ENCODE data around the gene ARMCX5.

Gene ARMCX5

DNA sequence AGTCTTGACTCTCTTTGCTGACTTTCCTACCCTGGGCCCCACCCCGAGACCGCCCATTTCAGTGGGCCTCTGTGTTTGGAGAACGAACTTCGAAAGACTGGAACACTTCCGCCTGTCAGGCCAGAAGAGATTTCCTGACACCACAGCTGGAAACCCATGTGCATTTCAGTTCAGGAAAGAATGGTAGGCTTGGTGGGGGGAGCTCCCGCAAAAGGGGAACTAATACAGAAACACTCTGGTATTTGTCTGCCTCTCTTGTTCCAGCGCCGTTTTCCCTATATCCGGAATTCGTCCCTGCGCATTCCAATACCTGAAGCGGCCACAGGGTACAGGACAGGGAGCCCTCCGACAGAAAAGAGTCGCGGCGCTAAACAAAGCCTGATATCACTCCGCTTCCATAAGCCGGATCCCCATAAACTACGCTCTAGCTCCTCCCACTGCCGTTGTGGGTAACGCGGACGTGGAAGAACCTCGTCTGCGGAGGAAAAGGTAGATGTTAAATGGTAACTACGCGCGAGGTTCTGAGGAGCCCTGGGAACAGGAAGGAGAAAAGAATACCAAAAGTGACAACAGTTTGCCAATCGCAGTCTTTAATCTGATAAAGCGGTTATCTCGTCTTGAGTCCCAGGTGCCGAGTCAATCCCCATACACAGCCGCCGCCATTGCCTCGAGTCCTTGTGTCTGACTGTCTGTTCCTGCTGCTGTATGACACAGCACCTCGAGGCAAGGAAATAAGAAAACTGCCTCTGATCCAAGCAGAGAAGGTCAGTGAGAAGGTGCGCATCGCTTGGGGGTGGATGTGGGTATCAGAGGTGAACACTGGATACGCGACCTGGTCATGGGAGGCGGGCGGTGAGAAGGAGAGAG is at the start of gene ARMCX5:
ARMCX5 (plus strand) TSS at position 432 of the 867 bp plus-strand sequence. CDS start 2,627 bp downstream, outside the sequence.
- DNase-seq (ENCODE audit: low spot score), result peak; percentile 3

DNA sequence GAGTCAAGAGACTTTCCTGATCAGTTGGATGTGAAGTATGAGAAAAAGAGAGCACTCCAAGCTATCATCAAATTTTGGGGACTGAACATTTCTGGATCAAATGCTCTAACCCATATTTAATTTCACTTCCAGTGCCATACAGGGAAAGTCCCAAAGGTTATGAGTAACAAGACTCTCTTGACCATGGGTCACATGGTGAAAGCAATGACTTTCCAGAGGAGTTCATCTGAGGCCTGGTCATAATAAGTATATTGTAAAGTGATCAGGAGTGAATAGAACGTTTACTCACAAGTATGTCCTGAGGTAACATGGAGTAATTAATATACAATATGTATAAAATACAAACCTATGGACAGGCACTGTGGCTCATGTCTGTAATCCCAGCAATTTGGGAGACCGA is 40.7 kb upstream of the ARMCX5 start:
- DNase-seq (ENCODE audit: low spot score), result no peak

DNA sequence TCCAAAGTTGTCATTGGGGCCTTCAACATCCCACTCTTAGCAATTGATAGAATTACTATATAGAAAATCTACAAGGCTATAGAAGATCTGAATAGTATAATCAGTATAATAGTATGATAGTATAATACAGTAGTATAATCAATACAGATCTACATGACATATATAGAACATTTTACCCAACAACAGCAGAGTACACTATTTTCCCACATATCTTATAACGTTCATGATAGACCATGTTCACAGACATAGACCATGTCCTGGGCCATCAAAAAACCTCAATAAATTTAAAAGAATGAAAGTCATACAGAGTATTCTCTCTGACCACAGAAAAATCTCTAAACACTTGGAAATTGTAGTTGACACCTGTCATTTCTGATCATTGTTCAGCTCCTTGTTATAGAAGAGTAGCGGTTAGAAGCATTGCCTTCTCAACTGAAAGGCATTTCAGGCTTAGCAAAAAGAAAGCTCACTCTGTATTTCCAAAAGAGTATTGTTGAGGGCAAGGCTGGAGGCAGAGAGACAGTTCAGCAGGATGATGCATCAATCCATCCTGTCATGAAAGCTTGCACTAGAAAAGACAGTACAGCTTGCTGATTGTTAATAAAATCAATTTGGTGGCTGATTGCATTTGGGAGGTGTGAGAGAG is 38.8 kb upstream of the ARMCX5 start:
- DNase-seq (ENCODE audit: low spot score), result no peak

DNA sequence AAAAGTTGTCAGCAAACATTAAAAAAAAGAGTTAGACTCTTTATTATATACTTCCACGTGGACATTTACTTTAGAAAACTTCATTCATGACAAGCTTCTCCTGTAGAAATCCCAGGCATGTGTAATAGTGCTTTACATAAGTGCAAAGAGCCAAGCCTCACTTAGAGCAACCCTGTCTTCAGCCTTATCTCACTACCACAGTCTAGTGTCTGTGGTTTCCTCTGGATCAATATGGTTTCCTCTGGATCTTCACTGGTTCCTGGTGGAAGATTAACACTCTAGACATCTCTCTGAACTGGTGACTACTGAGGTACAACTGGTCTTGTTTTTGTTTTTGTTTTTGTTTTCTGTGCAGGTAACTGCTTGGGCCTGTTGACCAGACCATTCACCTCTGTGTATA is 18.4 kb upstream of the ARMCX5 start:
- no peak for DNase-seq (ENCODE audit: low spot score)

DNA sequence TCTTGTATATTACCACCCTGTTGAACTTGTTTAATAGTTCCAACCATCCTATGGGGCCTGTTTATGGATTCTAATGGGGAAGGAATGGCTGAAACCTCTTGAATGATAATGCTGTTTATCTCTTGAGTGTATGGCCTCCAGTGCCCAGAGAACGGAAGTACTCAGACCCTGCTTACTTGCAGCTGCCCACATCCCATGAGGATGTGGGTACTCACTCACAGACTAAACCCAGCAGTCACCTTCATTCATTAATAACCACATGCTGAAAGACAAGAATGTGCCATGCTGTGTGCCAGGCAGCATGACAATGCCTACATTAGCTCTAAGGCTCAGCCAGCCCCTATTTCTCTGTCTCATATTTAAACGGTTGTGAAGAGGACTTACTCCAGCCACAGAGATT is 5.9 kb upstream of the ARMCX5 start:
- no peak for DNase-seq (ENCODE audit: low spot score)

DNA sequence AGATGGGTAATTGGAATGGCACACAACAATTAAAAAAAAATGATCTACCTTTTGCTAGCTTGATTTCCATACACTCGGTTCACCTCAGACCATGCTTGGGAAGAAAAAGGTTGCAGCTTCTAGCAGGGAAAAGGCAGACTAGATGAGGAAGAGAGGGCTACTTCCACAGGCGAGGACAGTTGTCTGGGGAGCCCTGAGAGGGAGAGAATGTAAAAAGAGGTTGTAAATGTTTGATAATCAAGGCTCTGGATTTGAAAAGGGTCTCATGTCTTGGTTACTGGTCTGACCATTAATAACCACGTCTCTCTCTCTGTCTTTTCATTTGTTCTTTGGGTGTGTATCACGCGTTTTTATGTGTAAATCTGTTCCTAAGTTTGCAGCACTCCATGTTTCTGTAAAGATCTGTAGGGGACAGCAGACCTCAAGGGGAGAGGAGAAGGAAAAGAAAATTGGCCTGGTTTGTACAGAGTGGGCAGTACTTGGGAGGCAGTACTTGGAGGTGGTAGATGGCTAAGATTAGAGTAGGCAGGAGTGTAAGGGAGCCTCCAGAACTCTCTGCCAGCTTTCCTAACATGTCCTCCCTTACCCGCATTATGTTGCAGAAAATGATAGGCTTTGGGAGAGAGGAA is 750 bp downstream of the ARMCX5 start:
- DNase-seq (ENCODE audit: low spot score), result no peak

DNA sequence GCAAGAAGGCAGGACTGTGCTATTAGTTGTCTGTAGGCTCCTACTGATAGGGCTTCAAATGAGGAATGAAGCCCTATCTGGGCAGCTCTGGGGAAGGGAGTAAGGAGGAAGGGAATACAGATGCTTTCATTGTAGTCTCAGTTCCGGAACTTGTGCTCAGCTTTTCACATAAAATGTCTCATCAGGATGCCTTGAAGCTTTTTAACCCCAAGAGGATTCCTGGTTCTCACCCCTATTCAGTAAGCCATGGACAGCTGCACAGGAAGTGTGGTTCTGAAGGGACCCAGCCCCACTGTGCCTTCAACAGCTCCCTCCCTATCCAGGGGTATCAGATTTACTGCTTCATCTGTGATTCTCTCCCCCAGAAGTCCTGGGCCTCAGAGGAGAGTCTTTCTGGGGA is 5.0 kb downstream of the ARMCX5 start:
- no peak for DNase-seq (ENCODE audit: low spot score)

DNA sequence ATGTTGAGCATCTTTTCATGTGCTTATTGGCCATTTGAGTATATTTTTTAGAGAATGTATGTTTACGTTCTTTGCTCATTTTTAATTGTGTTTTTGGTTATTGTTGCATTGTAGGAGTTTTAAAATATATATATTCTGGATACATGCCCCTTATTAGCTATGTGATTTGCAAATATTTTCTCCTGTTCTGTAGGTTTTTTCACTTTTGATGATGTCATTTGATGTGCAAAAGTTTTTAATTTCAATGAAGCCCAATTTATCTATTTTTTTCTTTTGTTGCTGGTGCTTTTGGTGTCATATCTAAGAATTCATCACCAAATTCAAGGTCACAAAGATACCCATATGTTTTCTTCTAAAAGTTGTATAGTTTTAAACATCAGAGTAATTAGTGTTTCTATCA is 6.8 kb downstream of the ARMCX5 start:
- DNase-seq (ENCODE audit: low spot score), result no peak

DNA sequence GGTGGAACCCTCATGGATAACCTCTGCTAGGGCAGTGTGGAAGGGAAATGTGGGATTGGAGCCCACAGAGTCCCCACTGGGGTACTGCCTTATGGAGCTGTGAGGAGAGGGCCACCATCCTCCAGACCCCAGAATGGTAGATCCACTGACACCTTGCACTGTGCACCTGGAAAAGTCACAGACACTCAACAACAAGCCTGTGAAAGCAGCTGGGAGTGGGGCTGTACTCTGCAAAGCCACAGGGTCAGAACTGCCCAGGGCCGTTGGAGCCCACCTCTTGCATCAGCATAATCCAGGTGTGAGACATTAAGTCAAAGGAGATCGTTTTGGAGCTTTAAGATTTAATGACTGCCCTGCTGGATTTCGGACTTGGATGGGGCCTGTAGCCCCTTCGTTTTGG is 11.6 kb downstream of the ARMCX5 start:
- DNase-seq (ENCODE audit: low spot score), result no peak

DNA sequence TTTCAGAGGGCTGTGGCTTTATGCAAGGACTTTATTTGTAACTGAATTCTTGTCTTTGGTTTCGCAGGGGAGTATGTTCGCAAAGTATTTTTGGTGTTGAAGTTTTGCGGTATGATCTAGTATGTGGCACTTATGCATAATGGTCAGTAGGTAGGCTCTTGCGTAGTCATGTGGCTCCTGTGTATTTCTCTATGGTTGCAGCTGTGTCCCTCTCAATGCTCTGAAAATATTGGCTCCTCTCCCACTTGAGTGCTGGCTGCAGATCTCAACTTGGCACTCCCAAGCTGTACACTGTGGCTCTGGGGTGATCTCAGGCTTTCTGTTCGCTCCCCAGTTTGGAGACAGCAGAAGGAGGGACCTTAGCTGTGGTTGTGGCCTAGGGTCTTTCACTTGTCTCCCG is 24.8 kb downstream of the ARMCX5 start:
- no peak for DNase-seq (ENCODE audit: low spot score)

DNA sequence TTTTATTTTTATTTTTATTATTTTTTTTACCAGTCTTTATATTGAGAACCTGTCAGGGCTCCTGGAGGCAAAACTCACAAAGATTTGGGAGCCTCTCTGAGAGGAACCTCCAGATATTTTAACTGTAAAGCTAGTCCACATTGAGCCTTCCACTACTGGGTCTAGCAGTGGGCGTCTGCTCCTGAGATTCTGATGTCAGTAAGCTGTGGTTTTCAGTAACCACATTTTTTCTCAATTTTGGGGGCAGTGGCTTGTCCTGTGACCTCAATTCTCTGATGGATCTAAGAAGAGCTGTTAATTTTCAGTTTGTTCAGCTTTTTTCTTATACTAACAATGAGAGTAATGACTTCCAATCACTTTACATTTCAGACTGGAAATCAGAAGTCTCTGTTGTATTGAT is 28.3 kb downstream of the ARMCX5 start:
- DNase-seq (ENCODE audit: low spot score), result no peak

DNA sequence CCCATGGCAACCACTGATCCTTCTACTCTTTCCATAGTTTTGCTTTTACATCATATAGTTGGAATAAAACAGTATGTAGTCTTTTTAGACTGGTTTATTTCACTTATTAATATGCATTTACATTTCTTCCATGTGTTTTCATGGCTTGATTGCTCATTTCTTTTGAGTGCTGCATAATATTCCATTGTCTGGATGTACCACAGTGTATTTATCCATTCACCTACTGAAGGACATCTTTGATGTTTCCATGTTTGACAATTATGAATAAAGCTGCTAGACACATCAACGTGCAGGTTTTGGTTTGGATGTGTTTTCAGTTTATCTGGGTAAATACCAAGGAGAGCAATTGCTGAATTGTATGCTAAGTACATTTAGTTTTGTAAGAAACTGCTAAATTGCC is 38.2 kb downstream of the ARMCX5 start:
- DNase-seq (ENCODE audit: low spot score), result no peak

DNA sequence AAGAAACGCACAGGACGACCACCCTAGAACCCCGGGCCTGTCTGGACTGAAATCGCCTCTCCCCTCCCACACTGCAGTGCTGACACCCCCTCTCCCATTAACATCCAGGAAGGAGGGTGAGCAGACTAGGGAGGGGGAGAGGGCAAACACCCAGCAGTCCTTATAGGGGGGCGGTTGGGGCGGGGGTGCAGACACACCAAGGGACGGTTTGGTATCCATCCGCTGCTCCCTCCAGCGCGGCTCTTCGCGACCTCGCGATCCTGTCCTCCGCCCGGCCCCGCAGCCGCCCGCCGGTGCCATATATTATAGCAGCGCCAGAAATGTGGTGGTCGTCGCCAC is 51.6 kb downstream of the ARMCX5 start:
- DNase-seq (ENCODE audit: low spot score), result no peak

DNA sequence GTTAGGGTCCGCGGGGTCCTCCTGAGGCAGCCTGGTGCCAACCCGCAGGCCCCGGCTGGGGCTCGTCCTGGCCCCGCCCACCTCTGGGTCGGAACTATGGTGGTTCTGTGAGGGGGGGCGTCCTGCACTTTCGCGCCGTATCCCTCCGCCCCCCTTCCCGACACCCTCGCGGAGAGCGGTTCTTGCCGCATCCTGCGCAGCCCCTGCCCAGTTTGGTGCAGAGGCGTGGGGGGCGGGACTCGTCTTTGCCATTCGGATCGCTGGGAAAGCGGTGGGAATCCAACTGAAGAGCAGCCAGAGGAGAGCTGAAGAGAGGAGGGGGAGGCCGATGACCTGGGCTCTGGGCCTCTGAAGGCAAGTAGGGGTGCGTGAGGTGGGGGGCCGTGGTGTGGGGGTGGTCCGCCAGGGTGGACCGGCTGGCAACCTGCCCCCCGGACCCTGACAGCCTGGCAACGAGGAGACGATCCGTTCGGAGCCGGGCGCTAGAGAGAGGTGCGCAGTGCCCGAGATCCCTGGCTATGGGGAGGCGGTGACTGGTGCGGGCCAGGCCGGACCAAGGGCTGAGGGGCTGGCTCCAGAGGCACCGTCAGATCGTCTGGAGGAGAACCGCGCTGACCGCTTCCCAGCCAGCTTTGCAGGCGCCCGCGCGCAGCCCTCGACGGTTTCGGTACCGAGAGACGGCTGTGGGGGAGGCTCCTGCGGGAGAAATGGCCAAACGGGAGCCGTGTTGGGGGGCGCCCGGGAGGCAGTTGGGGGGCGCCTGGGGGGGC is 52.1 kb downstream of the ARMCX5 start, which contains the start of gene GPRASP1:
GPRASP1 (plus strand) TSS at position 242 of the 770 bp plus-strand sequence. CDS start 2,431 bp downstream, outside the sequence.
- no peak for DNase-seq (ENCODE audit: low spot score)

DNA sequence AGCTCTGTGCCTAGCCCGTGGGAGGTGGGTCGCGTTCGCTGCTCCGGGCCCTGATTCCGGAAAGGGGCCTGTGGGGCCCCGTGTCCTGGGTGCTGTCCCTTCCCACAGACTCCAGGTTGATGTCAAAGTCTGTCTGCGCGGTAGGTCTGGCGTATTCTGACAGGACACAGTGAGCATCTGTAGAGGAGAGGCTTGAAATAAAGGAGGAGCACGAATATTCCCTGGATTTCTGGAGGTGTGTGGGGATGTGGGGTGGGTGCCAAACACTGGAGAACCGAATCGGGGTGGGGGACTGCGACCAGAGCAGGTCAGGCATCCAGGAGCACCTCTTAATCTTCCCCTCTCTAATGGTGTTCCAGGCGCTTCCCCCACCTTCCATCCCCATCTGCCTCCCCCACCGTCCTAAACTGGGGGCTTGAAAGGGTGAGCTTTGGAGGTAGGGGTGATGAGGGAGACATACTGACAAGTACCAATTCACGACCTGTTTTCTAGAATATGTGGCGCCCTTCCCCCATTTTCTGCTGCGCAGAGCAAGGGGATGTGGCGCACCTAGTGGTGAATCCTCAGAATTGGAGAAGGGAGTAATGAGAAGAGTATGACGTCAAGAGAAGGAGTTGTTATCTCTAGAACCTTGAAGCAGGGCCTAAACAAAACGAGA is 52.8 kb downstream of the ARMCX5 start:
- DNase-seq (ENCODE audit: low spot score), result no peak
